ENCODE measurements around the gene AGPAT1.

Gene AGPAT1

GRCh38 chr6:32167761-32168262, 8.1 kb downstream of the AGPAT1 start:
- DNase-seq, result no peak

DNA sequence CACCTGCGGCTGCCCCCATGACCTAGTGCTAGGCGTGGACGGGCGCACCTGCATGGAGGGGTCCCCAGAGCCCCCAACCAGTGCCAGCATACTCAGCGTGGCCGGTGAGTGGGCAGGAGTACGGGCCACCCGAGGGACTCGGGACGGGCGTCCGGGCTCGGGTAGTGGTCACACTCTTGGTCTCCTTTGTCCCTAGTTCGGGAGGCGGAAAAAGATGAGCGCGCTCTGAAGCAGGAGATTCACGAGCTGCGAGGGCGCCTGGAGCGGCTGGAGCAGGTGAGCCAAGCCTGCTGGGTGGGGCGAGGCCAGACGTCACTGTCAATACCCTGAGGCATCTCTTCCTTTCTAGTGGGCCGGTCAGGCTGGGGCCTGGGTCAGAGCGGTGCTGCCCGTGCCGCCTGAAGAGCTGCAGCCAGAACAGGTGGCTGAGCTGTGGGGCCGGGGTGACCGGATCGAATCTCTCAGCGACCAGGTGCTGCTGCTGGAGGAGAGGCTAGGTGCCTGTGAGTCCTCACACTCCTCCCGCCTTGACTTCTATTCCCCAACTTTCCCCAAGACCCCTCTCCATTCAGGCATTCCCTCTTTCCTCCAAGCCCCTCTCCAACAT, 8.6 kb downstream of the AGPAT1 start:
- DNase-seq, result no peak

DNA sequence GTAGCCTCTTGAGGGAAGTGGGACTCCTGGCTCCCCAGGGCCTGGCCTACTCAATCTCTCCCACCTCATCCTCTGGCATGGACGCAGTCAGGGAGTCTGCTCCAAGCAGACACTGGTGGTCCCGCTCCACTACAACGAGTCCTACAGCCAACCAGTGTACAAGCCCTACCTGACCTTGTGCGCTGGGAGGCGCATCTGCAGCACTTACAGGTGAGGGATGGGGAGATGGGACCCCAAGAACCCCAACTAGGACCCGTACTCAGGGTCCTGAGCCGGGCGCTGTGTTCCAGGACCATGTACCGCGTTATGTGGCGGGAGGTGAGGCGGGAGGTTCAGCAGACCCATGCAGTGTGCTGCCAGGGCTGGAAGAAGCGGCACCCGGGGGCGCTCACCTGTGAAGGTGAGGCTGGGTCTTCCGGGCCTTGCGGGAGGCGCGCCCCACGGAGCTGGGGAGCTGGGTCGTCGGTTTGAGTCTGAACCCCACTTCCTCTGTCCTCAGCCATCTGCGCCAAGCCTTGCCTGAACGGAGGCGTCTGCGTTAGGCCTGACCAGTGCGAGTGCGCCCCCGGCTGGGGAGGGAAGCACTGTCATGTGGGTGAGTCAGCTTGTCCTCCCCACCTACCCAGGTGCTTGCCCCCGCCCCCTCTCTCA, 9.3 kb downstream of the AGPAT1 start:
- DNase-seq, result no peak

DNA sequence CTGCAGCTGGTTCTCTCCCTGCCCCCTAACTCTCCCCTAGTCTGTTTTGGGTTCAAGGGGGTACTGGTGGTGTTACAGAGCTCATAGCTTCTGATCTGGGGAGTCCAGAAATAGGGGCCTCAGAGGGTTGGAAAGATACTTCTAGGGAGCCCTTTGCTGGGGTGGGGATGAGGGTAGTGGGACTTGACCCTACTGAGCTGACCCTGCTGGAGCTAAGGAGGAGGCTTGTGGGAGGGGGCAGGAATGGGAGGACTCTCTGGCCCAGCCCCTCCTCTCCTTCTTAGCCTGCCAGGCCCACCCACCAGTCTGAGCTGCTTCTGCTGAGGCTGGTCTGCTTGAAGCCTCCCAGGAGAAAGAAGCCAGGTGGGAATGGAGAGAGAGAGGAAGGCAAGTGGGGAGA, 11.6 kb downstream of the AGPAT1 start, which contains the start of gene EGFL8:
EGFL8 (plus strand) TSS at position 301 of the 400 bp plus-strand sequence. CDS start 1,571 bp downstream, outside the sequence.
- no peak for DNase-seq

GRCh38 chr6:32163559-32164258, 12.2 kb downstream of the AGPAT1 start:
- no peak for DNase-seq

DNA sequence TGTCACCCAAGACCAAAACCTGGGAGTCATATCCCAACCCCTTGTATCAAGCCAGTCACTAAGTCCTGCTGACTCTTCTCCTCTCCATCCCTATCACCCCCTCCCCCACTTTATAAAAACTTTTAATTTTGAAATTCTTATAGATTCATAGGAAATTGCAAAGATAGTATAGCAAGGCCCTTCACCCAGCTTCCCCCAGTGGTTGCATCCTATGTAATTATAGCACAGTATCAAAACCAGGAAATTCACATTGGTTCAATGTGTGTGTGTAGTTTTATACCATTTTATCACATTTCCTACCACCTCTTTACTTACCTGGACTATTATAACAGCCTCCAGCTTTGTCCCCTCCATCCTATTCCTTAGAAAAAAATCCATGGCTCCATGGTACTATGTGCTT, 17.8 kb downstream of the AGPAT1 start:
- no peak for DNase-seq

- no peak for DNase-seq
Measured at GRCh38 chr6:32156891-32157290, 19.0 kb downstream of the AGPAT1 start.

- peak; percentile 26 for DNase-seq
Measured at GRCh38 chr6:32154514-32155161, 21.2 kb downstream of the AGPAT1 start.

DNA sequence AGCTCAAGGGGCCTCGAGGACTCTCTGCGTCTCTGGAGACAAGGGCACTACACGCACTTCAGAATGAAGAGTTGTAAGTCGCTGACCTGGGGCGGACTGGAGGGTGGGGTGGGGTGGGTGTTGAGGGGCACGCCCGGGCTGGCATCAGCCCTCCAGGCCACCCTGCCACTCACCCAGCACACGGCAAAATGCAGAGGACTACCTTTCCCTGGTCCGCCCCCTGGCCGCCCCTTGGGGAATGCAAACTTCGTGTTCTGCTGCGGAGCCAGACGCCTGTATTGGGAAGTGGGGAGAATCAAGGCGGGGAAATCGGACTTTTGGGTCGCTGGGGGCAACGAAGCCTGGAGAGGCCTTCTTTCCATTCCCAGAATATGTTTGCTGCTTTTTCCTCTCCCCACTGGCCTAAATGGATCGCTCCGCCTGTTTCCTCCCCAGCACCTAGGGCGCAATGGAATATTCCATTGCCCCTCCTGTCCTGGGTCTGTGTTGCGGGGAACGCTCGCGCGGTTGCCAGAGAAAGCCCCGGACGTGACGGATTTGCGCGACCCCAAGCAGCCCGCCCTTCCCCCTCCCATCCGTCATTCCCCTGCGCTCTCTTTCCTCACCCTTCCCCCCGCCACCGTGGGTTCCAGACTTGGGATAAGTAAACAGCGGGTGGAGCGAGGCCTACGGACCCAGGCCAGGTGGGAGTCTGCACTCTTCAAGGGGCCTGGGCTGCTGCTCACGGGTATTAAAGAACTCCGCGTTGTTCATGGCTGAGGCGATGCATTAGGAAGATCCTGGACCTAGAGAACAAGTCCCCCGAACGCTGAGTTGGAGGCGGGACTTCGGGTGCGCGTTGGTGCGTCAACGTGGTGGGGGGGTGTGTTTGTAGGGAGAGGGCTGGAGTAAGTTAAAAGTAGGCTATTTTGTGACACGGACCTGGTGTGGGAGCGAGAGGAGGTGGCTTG, 22.0 kb downstream of the AGPAT1 start, which contains the start of gene PPT2:
PPT2 (plus strand) TSS at position 578 of the 950 bp plus-strand sequence. CDS start 454 bp downstream, outside the sequence.
- DNase-seq, result peak; percentile 49

DNA sequence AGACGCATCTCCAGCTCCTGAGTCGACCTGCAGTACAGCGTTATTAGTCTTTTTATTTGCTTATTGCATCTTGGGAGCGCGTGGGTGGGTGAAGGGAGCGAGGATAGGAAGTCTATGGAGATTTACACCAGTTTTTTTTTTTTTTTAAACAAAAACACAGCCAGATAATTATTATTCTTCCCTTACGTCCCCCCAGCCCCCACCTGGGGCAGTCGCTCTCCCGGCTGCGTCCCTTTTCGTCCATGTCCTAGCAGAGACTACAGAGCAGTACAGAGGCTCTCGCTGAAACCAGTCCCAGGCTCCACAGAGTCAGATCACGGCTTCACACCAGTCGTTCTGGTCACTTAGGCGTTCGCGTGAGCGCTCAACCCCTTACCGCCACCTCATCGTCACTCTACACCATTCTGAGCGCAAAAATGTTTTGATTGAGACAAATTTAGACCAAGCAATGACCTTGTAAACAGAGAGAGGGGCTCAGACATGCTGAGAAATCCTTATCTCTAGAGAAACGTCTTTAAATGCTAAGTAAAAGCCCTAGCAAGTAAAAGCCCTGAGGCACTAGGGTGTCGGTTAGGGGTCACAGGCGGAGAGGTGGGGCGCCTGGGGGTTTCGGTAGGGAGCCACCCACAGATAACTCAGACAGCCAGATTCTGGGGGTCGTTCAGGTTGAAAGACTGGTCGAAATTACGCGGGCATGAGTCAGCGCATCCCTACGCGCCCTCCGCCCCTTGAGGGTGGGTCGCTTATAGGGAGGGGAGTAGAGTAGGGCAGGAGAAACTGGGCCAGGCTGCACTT, 22.9 kb downstream of the AGPAT1 start:
- no peak for DNase-seq

DNA sequence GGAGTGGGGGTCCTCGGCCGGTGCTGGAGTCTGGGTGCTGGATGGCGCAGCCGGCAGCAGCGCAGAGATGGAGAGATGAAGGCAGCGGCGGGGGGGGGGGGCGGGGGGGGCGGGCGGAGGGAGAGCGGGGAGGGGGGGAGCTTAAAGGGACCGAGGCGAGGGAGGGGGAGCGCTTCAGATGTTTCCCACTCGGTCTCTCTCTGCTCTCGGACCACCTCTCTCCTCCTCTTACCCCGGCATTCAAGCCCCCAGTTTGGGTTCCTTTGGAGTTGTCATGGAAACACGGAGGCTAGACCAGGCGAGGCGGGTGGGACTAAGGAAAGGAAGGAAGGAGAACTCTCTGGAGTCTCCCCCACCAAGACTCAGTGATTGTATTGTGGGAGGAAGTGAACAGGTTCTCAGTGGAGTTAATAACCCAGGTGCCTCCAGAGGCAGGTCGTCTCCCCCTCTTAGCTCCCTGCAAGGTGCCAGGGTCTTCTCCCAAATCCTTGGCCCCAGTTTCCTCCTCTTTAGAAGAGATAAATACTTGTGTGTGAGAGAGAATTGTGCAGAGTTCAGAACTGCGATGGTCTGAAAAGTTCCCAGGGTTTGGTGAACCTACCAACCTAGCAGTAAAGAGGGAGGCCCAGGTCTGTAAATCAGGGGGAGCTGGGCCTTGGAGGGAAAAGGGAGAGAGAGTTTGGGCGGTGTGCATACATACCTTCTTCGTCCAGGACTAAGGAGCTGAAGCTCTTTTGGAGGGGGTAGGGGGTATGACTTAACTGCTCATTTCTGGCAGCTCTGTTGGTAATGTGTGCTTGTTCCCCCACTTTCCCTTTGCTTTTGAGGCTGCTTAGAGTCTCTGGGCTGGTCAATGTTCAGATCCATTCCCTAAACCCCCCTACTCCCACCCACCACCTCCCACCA, 23.8 kb downstream of the AGPAT1 start, which contains the start of gene PRRT1:
PRRT1 (minus strand) TSS at position 77 of the 906 bp plus-strand sequence. CDS start 112 bp downstream, outside the sequence.
- no peak for DNase-seq

GRCh38 chr6:32151181-32151862, 24.6 kb downstream of the AGPAT1 start:
- no peak for DNase-seq

- no peak for DNase-seq
Measured at GRCh38 chr6:32149932-32150870, 25.7 kb downstream of the AGPAT1 start.

GRCh38 chr6:32149092-32149755, 26.7 kb downstream of the AGPAT1 start:
- DNase-seq, result no peak

DNA sequence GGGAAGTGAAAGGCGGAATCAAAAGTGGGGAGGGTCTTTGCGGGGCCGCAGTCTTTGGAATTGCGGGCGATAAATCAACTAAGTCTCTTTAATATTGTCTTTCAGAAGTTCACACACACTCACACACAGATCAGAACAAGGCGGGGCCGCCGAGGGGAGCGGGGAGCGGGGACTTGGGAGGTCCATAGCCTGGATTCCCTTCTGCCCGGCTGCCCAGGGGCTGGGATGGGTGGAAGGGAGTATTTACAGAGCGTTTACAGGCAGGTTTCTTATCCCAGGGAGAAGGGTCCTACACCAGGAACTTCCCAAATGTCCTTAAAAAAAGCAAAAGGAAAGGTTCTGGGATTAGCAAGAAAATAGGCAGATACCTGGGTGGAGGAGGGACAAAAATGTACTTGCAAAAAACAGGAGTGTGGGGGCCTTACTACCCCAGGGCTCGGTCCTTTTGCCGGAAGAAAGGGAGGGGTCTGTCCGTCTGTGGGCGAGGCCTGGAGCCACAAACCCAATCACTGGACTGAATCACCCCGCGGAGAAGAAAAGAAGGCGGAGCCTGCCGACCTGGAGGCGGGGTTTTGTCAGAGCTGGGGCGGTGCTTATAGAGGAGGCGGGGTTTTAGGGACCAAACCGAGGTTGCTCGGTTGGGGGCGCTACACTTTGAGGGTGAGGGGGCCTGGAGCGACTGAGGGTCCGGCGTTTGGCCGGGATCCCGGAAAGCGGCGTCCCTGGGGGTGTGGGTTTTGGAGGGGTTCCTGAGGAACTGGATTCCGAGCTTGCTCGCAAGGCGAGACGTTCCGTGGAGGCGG, 27.4 kb downstream of the AGPAT1 start:
- DNase-seq, result no peak

- no peak for DNase-seq
Measured at GRCh38 chr6:32147401-32148132, 28.3 kb downstream of the AGPAT1 start.
